ENCODE measurements around the gene DUS2.
"Not testable (repeated sequence)": the region's sequence is repeated elsewhere in the genome, so short reads cannot be mapped to it uniquely, and the experiment has no call there.

The DUS2 gene

DNA sequence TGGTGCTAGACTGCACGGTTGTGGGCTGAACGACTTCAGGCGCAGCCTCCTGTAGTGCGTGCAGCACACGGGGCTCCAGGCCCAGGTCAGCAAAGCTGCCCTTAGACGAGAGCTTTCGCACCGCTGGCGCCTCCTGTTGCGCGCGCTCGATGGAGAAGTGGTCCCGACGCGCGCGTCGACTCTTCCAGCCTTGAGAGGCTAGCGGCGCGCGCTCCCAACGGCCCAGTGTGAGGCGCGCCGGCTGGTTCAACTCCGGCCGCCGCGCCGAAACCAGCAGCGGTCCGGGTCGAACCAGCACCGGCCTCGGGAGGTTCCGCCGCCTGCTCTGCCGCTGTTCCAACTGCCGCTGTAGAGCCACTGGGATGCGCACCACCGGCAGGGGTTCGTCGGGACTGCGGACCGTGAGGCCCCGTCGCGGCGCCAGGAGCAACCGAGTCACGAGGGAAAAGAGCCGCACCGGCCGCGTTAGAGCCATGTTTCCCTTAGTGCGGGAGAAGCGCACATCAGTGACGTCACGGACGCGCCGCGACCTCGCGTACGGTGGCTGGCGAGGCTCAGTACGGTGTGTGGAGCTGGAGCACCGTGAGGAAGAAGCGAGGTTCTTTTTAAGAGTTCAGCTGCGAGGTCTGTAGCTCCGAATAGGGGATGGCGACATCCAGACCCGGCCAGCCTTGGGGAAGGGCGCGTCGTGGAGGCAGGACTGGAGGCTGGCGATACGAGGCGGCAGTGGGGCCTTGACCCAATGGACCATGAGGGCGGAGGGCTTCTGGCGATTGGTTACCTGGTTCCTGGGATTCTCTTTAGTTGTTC, at the start of gene DUS2, which contains the start of gene DDX28:
DUS2 (plus strand) TSS at position 557 of the 810 bp plus-strand sequence. CDS start 14,740 bp downstream, outside the sequence.
DDX28 (minus strand) TSS at position 505 of the 810 bp plus-strand sequence; CDS start at position 475, 30 bp downstream.
- DNase-seq = peak; percentile 94

GRCh38 chr16:67975321-67976105, 47.6 kb upstream of the DUS2 start:
- no peak for DNase-seq

DNA sequence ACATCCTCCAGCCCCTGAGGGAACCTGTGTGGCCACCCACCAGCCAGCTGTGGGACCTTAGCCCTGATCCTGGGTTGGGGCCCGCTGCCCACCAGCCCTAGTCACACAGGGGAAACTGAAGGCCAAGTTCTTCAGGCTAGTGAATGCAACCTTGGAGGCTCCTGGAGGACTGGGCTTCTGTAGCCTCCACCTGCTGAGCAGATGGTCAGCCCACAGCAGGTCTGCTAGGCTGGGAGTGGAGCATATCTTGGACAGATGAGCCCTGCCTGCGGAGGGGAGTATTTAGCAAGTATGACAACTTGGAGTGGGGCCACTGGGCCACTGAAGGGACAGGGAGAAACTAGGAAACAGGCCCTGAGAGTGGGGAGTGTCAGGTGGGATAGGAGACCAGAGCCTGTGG, 46.9 kb upstream of the DUS2 start:
- DNase-seq = no peak

GRCh38 chr16:67977005-67977404, 46.1 kb upstream of the DUS2 start:
- DNase-seq = no peak

- DNase-seq = no peak
Observed at GRCh38 chr16:67977469-67978227, 45.4 kb upstream of the DUS2 start.

DNA sequence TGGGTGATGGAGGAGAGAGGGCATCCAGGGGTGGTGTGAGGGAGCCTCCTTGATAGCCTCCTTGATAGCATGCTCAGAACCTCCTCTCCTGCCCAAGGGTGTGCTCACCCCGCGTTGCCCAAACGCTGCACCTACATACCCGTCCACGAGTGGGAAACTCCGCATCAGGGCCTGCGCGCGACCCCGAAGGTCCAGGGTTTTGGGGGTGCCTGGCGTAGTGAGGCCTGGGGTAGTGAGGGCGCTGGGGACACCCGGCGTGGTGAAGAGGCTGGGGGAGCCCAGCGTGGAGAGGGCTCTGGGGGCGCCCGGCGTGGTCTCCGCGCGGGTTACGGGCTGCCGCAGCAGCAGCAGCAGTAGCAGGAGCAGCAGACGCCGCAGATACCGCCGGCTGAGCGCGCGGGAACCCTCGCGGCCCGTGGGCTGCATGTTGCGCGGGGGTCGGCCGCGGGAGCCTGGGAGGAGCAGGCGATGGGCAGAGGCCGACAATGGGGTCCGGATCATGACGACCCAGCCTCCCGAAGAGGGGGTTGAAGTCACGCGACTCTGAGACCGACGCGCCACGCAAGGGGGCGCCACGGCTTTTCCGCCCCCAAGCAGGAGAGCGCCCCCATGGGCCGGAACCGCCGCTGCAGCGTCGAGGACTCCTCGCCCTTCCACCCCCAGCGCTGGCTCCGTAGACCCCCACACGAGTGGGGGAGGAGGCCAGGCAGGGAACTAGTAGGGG, 43.0 kb upstream of the DUS2 start, which contains the start of gene DPEP3:
DPEP3 (minus strand) TSS at position 545 of the 724 bp plus-strand sequence; CDS start at position 426, 119 bp downstream.
- no peak for DNase-seq

DNA sequence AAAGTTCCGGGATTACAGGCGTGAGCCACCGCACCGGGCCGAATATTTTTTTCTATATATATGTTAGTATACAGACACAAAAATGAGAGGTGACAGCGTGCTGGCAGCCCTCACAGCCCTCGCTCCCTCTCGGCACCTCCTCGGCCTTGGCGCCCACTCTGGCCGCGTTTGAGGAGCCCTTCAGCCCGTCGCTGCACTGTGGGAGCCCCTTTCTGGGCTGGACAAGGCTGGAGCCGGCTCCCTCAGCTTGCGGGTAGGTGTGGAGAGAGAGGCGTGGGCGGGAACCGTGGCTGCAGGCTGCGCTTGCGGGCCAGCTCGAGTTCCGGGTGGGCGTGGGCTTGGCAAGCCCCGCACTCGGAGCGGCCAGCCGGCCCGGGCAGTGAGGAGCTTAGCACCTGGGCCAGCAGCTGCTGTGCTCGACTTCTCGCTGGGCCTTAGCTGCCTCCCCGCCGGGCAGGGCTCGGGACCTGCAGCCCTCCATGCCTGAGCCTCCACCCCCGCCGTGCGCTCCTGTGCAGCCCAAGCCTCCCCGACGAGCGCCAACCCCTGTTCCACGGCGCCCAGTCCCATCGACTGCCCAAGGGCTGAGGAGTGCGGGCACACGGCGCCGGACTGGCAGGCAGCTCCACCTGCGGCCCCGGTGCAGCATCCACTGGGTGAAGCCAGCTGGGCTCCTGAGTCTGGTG, 40.9 kb upstream of the DUS2 start:
- DNase-seq = no peak

DNA sequence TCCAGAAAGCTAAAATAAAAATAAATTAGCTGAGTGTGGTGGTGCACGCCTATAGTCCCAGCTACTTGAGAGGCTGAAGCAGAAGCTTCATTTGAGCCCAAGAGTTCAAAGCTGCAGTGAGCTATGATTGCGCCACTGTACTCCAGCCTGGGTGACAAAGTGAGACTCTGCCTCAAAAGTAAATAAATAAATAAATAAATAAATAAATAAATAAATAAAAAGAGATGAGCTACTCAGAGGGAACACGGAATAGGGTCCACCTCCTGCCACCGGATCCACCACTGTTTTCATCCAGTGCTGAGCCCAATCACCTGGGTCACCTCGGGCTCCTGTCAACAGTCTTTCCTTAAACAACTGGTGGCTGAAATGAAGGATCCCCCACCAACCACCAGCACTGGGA, 36.1 kb upstream of the DUS2 start:
- DNase-seq = no peak

DNA sequence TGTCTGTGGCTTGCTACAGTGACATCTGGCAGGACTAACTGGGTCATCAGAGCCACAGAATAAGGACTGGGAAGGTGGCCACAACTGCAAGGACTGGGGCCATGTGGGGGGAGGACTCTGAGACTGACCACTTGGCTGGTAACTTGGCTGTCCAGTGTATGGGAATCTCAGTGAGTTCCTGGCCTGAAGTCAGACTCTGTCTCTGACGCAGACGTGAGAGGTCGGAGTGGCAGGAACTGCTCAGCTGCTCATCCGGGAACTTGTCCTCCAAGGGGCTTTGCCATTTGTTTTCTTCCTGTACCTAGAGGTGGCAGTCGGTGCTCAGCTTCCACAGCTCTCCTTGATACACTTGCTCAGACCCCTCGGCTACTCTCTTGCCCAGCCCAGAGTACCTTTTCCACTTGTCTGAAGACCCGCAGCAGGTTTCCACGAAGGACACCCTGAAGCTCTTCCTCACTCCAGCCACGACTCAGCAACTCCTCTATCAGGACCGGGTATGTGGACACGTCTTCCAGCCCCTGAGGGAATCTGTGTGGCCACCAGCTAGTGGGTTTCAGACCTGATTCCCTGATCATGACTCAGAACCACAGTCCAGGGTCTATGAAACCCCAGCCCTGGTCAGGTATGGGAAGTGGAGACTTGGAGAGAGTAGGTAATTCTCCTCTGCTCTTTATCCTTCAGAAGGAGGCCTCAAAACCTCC, 35.5 kb upstream of the DUS2 start:
- no peak for DNase-seq

- DNase-seq = no peak
Observed at GRCh38 chr16:67988675-67989074, 34.4 kb upstream of the DUS2 start.

DNA sequence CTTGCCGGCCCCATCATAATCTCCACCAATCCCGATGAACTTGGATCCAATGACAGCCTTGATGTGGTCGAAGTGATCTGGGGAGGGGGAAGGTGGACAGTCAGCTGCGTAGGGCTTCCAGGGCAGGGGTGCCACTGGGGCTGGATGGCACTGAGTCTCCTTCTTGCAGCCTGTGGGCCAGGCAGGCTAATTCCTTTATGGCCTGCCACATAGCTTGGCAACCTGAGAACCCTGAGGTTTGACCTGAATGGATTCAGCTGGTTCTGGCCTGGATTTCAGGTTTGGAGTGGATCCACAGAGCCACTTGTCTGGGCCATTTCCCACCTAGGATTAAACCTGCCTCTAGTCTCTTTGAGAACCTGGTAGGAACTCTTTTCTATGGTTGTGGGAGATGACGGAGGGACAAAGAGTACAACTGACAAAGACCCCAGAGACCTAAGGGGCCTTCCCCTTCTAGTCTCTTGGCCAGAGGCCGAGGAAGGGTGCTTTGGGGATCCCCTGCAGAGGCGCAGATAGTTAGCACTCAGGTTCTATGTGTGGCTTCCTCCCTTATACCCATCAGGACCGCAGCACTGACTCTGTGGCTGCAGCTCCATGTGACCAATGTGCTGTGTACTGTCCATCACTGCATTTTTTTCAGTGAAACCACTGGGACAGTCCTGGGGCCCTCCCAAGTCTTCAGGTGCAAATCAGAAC, 33.6 kb upstream of the DUS2 start:
- DNase-seq = no peak

DNA sequence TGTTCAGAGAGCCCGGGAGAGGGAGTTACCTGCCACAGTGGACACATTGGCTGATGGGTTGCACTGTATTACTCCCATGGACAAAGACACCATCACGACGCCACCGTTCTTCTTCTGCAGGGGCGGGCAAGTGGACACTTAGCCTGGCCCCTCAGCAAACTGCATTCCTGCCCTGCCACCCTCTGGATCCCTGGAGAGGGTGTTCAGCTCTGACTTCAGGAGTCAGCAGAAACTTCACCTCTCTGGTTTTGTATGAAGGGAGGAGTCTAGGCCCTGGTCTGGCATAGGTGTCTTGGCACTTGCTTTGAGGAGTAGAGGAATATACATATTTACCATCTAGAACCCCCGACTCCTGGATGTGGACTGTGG, 33.1 kb upstream of the DUS2 start:
- DNase-seq = no peak

DNA sequence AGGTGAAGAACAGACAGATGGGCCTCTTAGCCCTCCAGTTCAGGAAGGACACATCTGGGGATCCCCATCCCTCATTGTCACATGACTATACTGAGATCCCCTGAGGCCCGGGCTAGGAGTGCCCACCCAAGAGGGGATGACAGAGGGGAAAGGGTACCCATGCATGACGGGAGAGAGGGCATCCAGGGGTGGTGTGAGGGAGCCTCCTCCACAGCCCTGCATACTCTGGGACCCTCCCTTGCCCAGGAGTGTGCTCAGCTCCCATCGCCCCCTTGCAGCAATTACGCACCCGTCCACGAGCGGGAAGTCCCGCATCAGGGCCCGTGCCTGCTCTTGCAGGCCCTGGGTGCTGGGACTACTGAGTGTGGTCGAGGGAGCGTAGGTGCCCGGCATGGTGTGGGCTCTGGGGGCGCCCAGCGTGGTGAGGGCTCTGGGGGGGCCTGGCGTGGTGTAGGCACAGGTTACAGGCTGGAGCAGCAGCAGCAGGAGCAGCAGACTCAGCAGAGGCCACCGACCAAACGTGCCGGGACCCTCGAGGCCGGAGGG, 30.4 kb upstream of the DUS2 start:
- no peak for DNase-seq

- DNase-seq = peak; percentile 78
Observed at GRCh38 chr16:67993207-67994039, 29.7 kb upstream of the DUS2 start.

GRCh38 chr16:67994040-67994408, 29.1 kb upstream of the DUS2 start:
- not testable (repeated sequence) for DNase-seq

- no peak for DNase-seq
Observed at GRCh38 chr16:67995423-67995822, 27.7 kb upstream of the DUS2 start.

GRCh38 chr16:67996666-67997065, 26.4 kb upstream of the DUS2 start:
- DNase-seq = no peak

GRCh38 chr16:67998231-67998778, 24.8 kb upstream of the DUS2 start:
- not testable (repeated sequence) for DNase-seq

Measured in stimulated activated CD4-positive, alpha-beta T cell treated with anti-CD3 and anti-CD28 coated beads, Interleukin-12 subunit alpha, Interleukin-12 subunit beta, amount 100 ng/mL, for 4 hours (primary cell).